NB4 (cell line): ENCODE results near the gene LSAMP.

Experiments
- MAX ChIP-seq: IDR thresholded peaks from 2 replicates; pipeline ENCODE4 v1.6.1; 2011; ENCODE audit warnings: low read depth, low read length
- POLR2A ChIP-seq: IDR thresholded peaks from 2 replicates; pipeline ENCODE4 v1.6.1; 2011; ENCODE audit warnings: mild to moderate bottlenecking; ENCODE audit not compliant: insufficient read length; ENCODE audit errors: extremely low read depth
- TF ChIP-seq, protein P1 (sequence below): IDR thresholded peaks from one replicate; pipeline ENCODE4 v1.5.1; 2012; ENCODE audit warnings: low read depth, low read length

GRCh38 chr3:116298151-116298550, 147.1 kb downstream of the LSAMP start:
- TF ChIP-seq POLR2A = no peak
- TF ChIP-seq, protein P1, sequence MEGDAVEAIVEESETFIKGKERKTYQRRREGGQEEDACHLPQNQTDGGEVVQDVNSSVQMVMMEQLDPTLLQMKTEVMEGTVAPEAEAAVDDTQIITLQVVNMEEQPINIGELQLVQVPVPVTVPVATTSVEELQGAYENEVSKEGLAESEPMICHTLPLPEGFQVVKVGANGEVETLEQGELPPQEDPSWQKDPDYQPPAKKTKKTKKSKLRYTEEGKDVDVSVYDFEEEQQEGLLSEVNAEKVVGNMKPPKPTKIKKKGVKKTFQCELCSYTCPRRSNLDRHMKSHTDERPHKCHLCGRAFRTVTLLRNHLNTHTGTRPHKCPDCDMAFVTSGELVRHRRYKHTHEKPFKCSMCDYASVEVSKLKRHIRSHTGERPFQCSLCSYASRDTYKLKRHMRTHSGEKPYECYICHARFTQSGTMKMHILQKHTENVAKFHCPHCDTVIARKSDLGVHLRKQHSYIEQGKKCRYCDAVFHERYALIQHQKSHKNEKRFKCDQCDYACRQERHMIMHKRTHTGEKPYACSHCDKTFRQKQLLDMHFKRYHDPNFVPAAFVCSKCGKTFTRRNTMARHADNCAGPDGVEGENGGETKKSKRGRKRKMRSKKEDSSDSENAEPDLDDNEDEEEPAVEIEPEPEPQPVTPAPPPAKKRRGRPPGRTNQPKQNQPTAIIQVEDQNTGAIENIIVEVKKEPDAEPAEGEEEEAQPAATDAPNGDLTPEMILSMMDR = no peak
- no peak for TF ChIP-seq MAX
